CD14-positive monocyte (primary cell): ENCODE data around the gene NUMB. TPM values are rescaled to one million over a fixed set of nuclear protein-coding genes. Genes with fewer than 3 reads are reported as not detected.
A peak's percentile ranks its signal among the peaks of the same experiment; 100 is the strongest.

ENCODE experiments used
- DNase-seq, 3 donors: peaks; one replicate each; pipeline ENCODE4 v3.0.0-alpha.2; 2011 to 2022
- H2AFZ ChIP-seq: 2 replicates; pipeline ENCODE4 v1.6.0; 2012; ENCODE audit warnings: mild to moderate bottlenecking, low read depth, low read length, inconsistent platforms; ENCODE audit not compliant: insufficient read depth, poor library complexity, severe bottlenecking
- H3K27ac ChIP-seq, 2 donors: 1 replicate in 1 of 2; 2 replicates in 1 of 2; pipeline ENCODE4 v1.5.1; 2012 to 2013; ENCODE audit warnings: low read length in 2 of 2, control low read depth in 1 of 2, inconsistent platforms in 1 of 2, low read depth in 1 of 2, mild to moderate bottlenecking in 1 of 2
- H3K27me3 ChIP-seq, 2 donors: one replicate each; pipeline versions ENCODE4 v1.6.0 to v1.6.1; 2011 to 2013; ENCODE audit warnings: low read length in 2 of 2; ENCODE audit not compliant: control insufficient read depth in 2 of 2, insufficient read depth in 2 of 2
- H3K36me3 ChIP-seq, 2 donors: replicated peaks in 1 of 2; 1 replicate in 1 of 2; 2 replicates in 1 of 2; pipeline versions ENCODE4 v1.5.1 to v1.6.1; 2012 to 2013; ENCODE audit warnings: low read length in 2 of 2, control low read depth in 1 of 2, inconsistent platforms in 1 of 2, mild to moderate bottlenecking in 1 of 2; ENCODE audit not compliant: insufficient read depth in 2 of 2, control insufficient read depth in 1 of 2
- H3K4me1 ChIP-seq, 2 donors: 1 replicate in 1 of 2; 2 replicates in 1 of 2; pipeline versions ENCODE4 v1.5.1 to v1.6.1; 2012 to 2013; ENCODE audit warnings: low read length in 2 of 2, control low read depth in 1 of 2, inconsistent platforms in 1 of 2, mild to moderate bottlenecking in 1 of 2, moderate library complexity in 1 of 2; ENCODE audit not compliant: insufficient read depth in 2 of 2, control insufficient read depth in 1 of 2
- H3K4me2 ChIP-seq: replicated peaks from 2 replicates; pipeline ENCODE3; 2012; ENCODE audit warnings: low read length, moderate library complexity, mild to moderate bottlenecking; ENCODE audit not compliant: poor library complexity, severe bottlenecking; ENCODE audit errors: extremely low read depth
- H3K4me3 ChIP-seq, 3 experiments: fragments of 200-600 bp in 1 of 3; sonication (generic) in 1 of 3; replicated peaks in 1 of 3; 1 replicate in 2 of 3; 2 replicates in 1 of 3; pipeline ENCODE4 v1.5.1; 2011 to 2013; ENCODE audit warnings: low read length in 3 of 3, mild to moderate bottlenecking in 3 of 3, control low read depth in 2 of 3, low read depth in 2 of 3, inconsistent platforms in 1 of 3, moderate library complexity in 1 of 3
- H3K79me2 ChIP-seq: 2 replicates; pipeline ENCODE4 v1.6.0; 2012; ENCODE audit warnings: mild to moderate bottlenecking, control low read depth, inconsistent platforms, low read length, moderate library complexity; ENCODE audit not compliant: insufficient read depth
- H3K9ac ChIP-seq: 2 replicates; pipeline ENCODE4 v1.6.0; 2017; ENCODE audit warnings: low read length, mild to moderate bottlenecking; ENCODE audit not compliant: insufficient read depth, poor library complexity, severe bottlenecking
- H3K9me3 ChIP-seq, 2 donors: replicated peaks in 1 of 2; 1 replicate in 1 of 2; 2 replicates in 1 of 2; pipeline versions ENCODE4 v1.5.1 to v1.6.1; 2012 to 2013; ENCODE audit warnings: low read length in 2 of 2, control low read depth in 1 of 2; ENCODE audit not compliant: control insufficient read depth in 1 of 2, insufficient read depth in 1 of 2
- H4K20me1 ChIP-seq: 2 replicates; pipeline ENCODE4 v1.6.0; 2012; ENCODE audit warnings: mild to moderate bottlenecking, low read length, control low read depth, moderate library complexity; ENCODE audit not compliant: insufficient read depth
- H3K27ac Mint-ChIP-seq, 7 donors: one replicate each; pipeline ENCODE4 v1.8.0; 2020; ENCODE audit warnings: mild to moderate bottlenecking in 7 of 7, mixed read lengths in 7 of 7, moderate library complexity in 6 of 7, inconsistent platforms in 2 of 7
- H3K27me3 Mint-ChIP-seq, 3 donors: one replicate each; pipeline ENCODE4 v1.8.0; 2021 to 2022; ENCODE audit warnings: low read depth in 3 of 3, mild to moderate bottlenecking in 3 of 3, mixed read lengths in 3 of 3, moderate library complexity in 3 of 3, inconsistent platforms in 1 of 3
- H3K36me3 Mint-ChIP-seq, 2 donors: one replicate each; pipeline ENCODE4 v1.8.0; 2020; ENCODE audit warnings: mixed read lengths in 2 of 2, inconsistent platforms in 1 of 2, mild to moderate bottlenecking in 1 of 2
- H3K4me1 Mint-ChIP-seq: one replicate; pipeline ENCODE4 v1.8.0; 2020; ENCODE audit warnings: mild to moderate bottlenecking, mixed read lengths
- H3K4me3 Mint-ChIP-seq, 2 donors: one replicate each; pipeline ENCODE4 v1.8.0; 2020; ENCODE audit warnings: mild to moderate bottlenecking in 2 of 2, mixed read lengths in 2 of 2, moderate library complexity in 1 of 2
- H3K9me3 Mint-ChIP-seq, 7 donors: one replicate each; pipeline ENCODE4 v1.8.0; 2020 to 2022; ENCODE audit warnings: mixed read lengths in 7 of 7, mild to moderate bottlenecking in 6 of 7, moderate library complexity in 6 of 7, inconsistent platforms in 2 of 7
- CTCF ChIP-seq: fragments of 200-600 bp; IDR thresholded peaks from one replicate; pipeline ENCODE4 v1.8.0; 2022; ENCODE audit warnings: antibody characterized with exemption, mild to moderate bottlenecking
- WGBS: methylation state at CpG from one replicate; pipeline ENCODE4 v1.1.5; 2013; ENCODE audit warnings: missing lambda C conversion rate; ENCODE audit not compliant: insufficient coverage; 5-methylcytosine and 5-hydroxymethylcytosine counted together
- intact Hi-C, 2 donors: fragments of 100-400 bp; cut with micrococcal nuclease; formaldehyde crosslinking; loops; one replicate each; pipeline versions ENCODE4 v1.15.0 to v1.15.1; 2023
- polyA plus RNA-seq, 3 donors: library from polyadenylated mRNA; depleted of rRNA in 1 of 3; unstranded in 2 of 3; stranded (reverse) in 1 of 3; fragments of 300-500 nt in 2 of 3; fragments of >200 nt in 1 of 3; fragmentation: Illumina TruSeq in 2 of 3; gene quantifications; 1 replicate in 2 of 3; 2 replicates in 1 of 3; pipeline ENCODE4 v1.2.3, GENCODE V29; 2012 to 2021

NUMB gene
- polyA plus RNA-seq, 3 donors: 83.4 to 223 (median 126) TPM

GRCh38 chr14:73264885-73265720 is 193.2 kb downstream of the NUMB start:
- TF ChIP-seq CTCF: no peak
- intact Hi-C loops: no loop called here

GRCh38 chr14:73264080-73264884 is 194.1 kb downstream of the NUMB start:
- Mint-ChIP-seq H3K4me1 (no peaks in the 10 kb centered on the region), H3K27me3 (peaks cover 0 to 9% (median 5%) of the 10 kb centered on the region in 3 donors), H3K27ac (peak overlapping the region in 1 of 7 donors; percentile 70), H3K4me3 (no peak overlapping the region), H3K9me3 (peaks cover 0 to 2% (median 0%) of the 10 kb centered on the region in 7 donors), H3K36me3 (peaks cover 0 to 2% of the 10 kb centered on the region in 2 donors)
- H3K79me2 ChIP-seq: no peaks in the 10 kb centered on the region
- H3K9ac ChIP-seq: no peak overlapping the region
- intact Hi-C loops: no loop called here
- WGBS: 95% methylated on average over 22 of the region's 23 CpGs
- no peak overlapping the region for H3K4me3 ChIP-seq
- peaks cover 1% of the 10 kb centered on the region for H4K20me1 ChIP-seq
- H3K27me3 ChIP-seq: no peaks in the 10 kb centered on the region
- H3K4me1 ChIP-seq: no peaks in the 10 kb centered on the region
- no peak for TF ChIP-seq CTCF
- H3K4me2 ChIP-seq: no peak overlapping the region
- no peak overlapping the region for H2AFZ ChIP-seq
- peak in 1 of 3 donors; percentile 2 for DNase-seq
- no peaks in the 10 kb centered on the region for H3K9me3 ChIP-seq
- no peaks in the 10 kb centered on the region for H3K36me3 ChIP-seq
- H3K27ac ChIP-seq: no peak overlapping the region

More at GRCh38 chr14:73264885-73265720, 193.2 kb downstream of the NUMB start:
- Histone ChIP-seq H2AFZ (no peak overlapping the region), H3K9ac (no peak overlapping the region), H3K4me2 (no peak overlapping the region), H4K20me1 (peaks cover 9% of the 10 kb centered on the region), H3K9me3 (no peaks in the 10 kb centered on the region), H3K4me3 (no peak overlapping the region), H3K27me3 (no peaks in the 10 kb centered on the region), H3K4me1 (peaks cover under 1 to 6% of the 10 kb centered on the region in 2 donors), H3K36me3 (no peaks in the 10 kb centered on the region), H3K79me2 (no peaks in the 10 kb centered on the region), H3K27ac (no peak overlapping the region)
- DNase-seq: peak in 1 of 3 donors; percentile 3
- H3K4me1 Mint-ChIP-seq: peaks cover 2% of the 10 kb centered on the region
- H3K4me3 Mint-ChIP-seq: no peak overlapping the region
- peaks cover 2 to 9% (median 5%) of the 10 kb centered on the region in 3 donors for H3K27me3 Mint-ChIP-seq
- 98% methylated on average over 12 of the region's 18 CpGs for WGBS
- peaks cover 0 to 2% (median 0%) of the 10 kb centered on the region in 7 donors for H3K9me3 Mint-ChIP-seq
- H3K27ac Mint-ChIP-seq: peak overlapping the region in 2 of 7 donors; percentile 70 to 71
- peaks cover 0 to 2% of the 10 kb centered on the region in 2 donors for H3K36me3 Mint-ChIP-seq
